Colonic mucosa (tissue), 4 donors: ENCODE measurements around the gene CRTAC1. TPM values are rescaled to one million over a fixed set of nuclear protein-coding genes. Genes with fewer than 3 reads are reported as not detected.

Source experiments
- DNase-seq: peaks from one replicate; pipeline ENCODE4 v3.0.0-alpha.2; 2020
- H3K27ac ChIP-seq: fragments of 200-600 bp; one replicate; pipeline ENCODE4 v1.8.0; 2021
- H3K27me3 ChIP-seq: fragments of 200-600 bp; one replicate; pipeline ENCODE4 v1.8.0; 2021
- H3K36me3 ChIP-seq: fragments of 200-600 bp; one replicate; pipeline ENCODE4 v1.8.0; 2021
- H3K4me1 ChIP-seq: fragments of 200-600 bp; one replicate; pipeline ENCODE4 v1.8.0; 2021; ENCODE audit warnings: mild to moderate bottlenecking
- H3K4me3 ChIP-seq: fragments of 200-600 bp; one replicate; pipeline ENCODE4 v1.8.0; 2021
- H3K9ac ChIP-seq, 2 donors: one replicate each; pipeline ENCODE4 v1.7.0; 2013; ENCODE audit warnings: control low read depth in 2 of 2, low read depth in 2 of 2, low read length in 2 of 2
- H3K9me3 ChIP-seq: fragments of 200-600 bp; one replicate; pipeline ENCODE4 v1.8.0; 2021
- intact Hi-C: fragments of 100-400 bp; cut with DNase I; formaldehyde crosslinking; loops from one replicate; pipeline ENCODE4 v1.14.1; 2022
- total RNA-seq, 2 donors: library from RNA; stranded (reverse); fragmentation: NEBNext Ultra II Directional in 1 of 2; extraction: Animal tissue kit (Norgen Biotek cat#: 25700) in 1 of 2; gene quantifications; one replicate each; pipeline ENCODE4 v1.2.1, GENCODE V29; 2021
- TF ChIP-seq, protein P1 (sequence below): fragments of 200-600 bp; IDR thresholded peaks from one replicate; pipeline ENCODE4 v1.8.0; 2022; ENCODE audit warnings: antibody characterized with exemption, mild to moderate bottlenecking
- donor health status: healthy.
- donor health status: DM: no; HTN: no; CAD: no.
- donor health status: DM: no; HTN: no; CAD: no.

Gene CRTAC1
- total RNA-seq, 2 donors from 2014 or later, result 0.17 to 1.4 TPM

DNA sequence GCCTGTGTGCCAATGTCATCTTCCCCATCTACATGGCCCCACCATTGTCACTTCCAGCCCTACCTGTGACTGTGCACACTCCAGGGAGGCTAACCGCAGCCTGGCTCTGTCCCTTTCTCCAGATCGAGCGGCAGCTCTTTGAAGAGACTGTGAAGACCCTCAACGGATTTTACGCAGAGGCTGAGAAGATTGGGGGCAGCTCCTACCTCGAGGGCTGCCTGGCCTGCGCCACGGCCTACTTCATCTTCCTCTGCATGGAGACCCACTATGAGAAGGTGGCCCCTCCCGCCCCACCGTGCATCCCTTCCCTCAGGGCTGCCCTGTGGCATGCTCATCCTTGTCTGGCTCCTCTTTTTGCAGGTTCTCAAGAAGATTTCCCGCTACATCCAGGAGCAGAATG is 166.6 kb downstream of the CRTAC1 start:
- DNase-seq, result no peak
- TF ChIP-seq, protein P1, sequence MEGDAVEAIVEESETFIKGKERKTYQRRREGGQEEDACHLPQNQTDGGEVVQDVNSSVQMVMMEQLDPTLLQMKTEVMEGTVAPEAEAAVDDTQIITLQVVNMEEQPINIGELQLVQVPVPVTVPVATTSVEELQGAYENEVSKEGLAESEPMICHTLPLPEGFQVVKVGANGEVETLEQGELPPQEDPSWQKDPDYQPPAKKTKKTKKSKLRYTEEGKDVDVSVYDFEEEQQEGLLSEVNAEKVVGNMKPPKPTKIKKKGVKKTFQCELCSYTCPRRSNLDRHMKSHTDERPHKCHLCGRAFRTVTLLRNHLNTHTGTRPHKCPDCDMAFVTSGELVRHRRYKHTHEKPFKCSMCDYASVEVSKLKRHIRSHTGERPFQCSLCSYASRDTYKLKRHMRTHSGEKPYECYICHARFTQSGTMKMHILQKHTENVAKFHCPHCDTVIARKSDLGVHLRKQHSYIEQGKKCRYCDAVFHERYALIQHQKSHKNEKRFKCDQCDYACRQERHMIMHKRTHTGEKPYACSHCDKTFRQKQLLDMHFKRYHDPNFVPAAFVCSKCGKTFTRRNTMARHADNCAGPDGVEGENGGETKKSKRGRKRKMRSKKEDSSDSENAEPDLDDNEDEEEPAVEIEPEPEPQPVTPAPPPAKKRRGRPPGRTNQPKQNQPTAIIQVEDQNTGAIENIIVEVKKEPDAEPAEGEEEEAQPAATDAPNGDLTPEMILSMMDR, result no peak
- Histone ChIP-seq H3K4me3 (no peak overlapping the region), H3K27ac (no peak overlapping the region), H3K9me3 (no peaks in the 10 kb centered on the region), H3K36me3 (no peaks in the 10 kb centered on the region), H3K27me3 (no peaks in the 10 kb centered on the region), H3K4me1 (no peaks in the 10 kb centered on the region), H3K9ac (no peak overlapping the region)
- intact Hi-C loops, result loop anchor here (10.0 kb wide), 1 partner anchor 99 kb away; no protein-coding TSS in a partner anchor

DNA sequence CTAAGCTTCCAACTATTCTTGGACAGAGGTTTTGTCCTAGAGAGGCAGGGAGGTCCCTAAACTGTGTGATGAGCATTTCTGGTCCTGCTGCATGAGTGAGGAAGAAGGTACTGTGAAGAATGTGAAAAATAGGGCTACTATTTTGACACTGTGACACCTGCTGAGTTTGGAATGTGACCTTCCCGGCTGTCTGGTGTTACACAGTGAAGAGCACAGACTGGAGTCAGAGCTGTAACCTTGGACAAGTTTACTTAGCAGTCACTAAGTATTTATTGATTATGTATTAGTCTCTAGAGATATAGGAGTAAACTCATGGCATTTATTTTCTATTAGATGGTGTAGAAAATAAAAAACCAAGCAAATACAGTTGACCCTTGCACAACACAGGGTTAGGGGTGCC is 168.5 kb downstream of the CRTAC1 start:
- no peak for DNase-seq
- Histone ChIP-seq H3K9ac (no peak overlapping the region), H3K27me3 (no peaks in the 10 kb centered on the region), H3K9me3 (no peaks in the 10 kb centered on the region), H3K4me1 (no peaks in the 10 kb centered on the region), H3K36me3 (no peaks in the 10 kb centered on the region), H3K4me3 (no peak overlapping the region), H3K27ac (no peak overlapping the region)
- intact Hi-C loops, result loop anchor here (10.0 kb wide), 1 partner anchor 97 kb away; no protein-coding TSS in a partner anchor
- TF ChIP-seq, protein P1, result no peak

DNA sequence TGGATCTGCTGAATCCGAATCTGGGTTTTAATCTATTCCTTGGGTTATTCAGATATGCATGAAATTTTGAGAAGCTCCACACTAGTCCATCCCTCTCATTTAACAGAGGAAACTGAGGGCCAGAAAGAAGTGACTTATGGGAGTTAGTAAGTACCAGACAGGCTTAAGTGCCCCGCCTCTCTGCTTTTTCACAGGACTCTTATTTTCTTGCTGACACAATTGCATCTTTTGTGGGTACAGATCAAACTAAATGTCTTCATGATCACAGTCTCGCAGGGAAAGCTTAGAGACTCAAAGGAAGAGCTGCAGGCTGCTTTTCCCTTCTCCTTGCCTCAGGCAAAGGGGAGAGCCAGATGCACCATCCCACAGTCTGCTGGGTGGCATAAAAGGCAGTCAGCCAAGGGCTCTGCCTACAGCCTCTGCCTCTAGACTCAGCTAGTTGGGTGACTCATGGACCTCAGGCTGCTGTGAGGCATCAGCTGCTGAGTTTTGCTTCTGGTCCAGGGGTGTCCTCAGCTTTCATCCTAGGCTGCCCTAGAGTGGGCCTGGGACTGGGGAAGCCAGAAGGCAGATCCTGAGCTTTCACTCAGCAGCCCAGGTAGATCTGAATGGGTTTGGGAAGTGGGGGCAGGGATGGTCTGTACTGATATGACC is 169.2 kb downstream of the CRTAC1 start:
- Histone ChIP-seq H3K9me3 (no peaks in the 10 kb centered on the region), H3K36me3 (no peaks in the 10 kb centered on the region), H3K27ac (no peak overlapping the region), H3K27me3 (no peaks in the 10 kb centered on the region), H3K4me3 (no peak overlapping the region), H3K9ac (no peak overlapping the region), H3K4me1 (no peaks in the 10 kb centered on the region)
- intact Hi-C loops, result loop anchor here (10.0 kb wide), 1 partner anchor 96 kb away; no protein-coding TSS in a partner anchor
- DNase-seq, result no peak
- TF ChIP-seq, protein P1, result no peak

DNA sequence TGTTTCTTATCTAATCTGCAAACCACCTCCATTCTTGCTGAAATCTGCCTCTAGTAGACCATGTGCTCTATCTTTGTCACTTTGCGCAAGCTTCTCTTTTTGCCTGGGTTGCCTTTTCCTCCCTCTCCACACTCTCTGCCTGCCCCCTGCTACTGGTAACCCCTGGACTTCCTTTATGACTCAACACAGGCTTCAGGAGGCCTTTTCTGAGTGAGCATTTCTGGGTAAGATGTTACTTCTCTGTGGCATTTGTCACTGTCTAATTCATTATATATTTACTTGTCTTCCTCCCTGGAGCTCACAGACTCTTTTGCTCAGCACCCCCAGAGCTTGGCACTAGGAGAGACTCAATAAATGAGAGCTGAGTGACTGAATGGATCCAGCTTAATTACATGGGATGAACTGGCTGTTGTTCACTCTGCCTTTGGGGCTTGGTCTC is 172.4 kb downstream of the CRTAC1 start:
- H3K27ac ChIP-seq, result no peak overlapping the region
- no peaks in the 10 kb centered on the region for H3K36me3 ChIP-seq
- intact Hi-C loops, result no loop called here
- no peaks in the 10 kb centered on the region for H3K4me1 ChIP-seq
- no peak overlapping the region for H3K9ac ChIP-seq
- DNase-seq, result no peak
- H3K9me3 ChIP-seq, result no peaks in the 10 kb centered on the region
- TF ChIP-seq, protein P1, result no peak
- H3K27me3 ChIP-seq, result no peaks in the 10 kb centered on the region
- no peak overlapping the region for H3K4me3 ChIP-seq

DNA sequence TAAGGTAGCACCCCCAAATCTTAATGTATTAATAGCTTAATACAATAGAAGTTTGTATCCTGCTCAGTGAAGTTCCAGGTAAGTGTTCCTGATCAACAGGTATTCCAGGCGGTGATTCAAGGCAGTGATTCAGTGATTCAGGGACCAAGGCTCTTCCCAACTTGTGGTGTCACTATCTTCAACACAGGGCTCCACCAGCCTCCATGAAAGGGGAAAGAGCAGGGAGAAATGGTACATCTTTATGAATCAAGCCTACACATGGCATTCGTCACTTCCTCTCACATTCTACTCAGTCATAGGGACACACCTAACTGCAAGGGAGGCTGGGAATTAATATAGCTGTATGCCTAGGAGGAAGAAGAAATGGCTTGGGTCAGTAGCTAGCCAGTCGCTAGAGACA is 175.7 kb downstream of the CRTAC1 start:
- no peak for DNase-seq
- H3K9ac ChIP-seq, result no peak overlapping the region
- H3K4me1 ChIP-seq, result no peaks in the 10 kb centered on the region
- intact Hi-C loops, result no loop called here
- TF ChIP-seq, protein P1, result no peak
- H3K4me3 ChIP-seq, result no peak overlapping the region
- H3K9me3 ChIP-seq, result no peaks in the 10 kb centered on the region
- peaks cover 4% of the 10 kb centered on the region for H3K27me3 ChIP-seq
- H3K36me3 ChIP-seq, result no peaks in the 10 kb centered on the region
- H3K27ac ChIP-seq, result no peak overlapping the region
